HG03565 (cell line): ENCODE measurements around the gene RNF169.
"Not testable (repeated sequence)": the region's sequence is repeated elsewhere in the genome, so short reads cannot be mapped to it uniquely, and the experiment has no call there.

Experiments used
- ATAC-seq: cut with Tn5 transposase; IDR thresholded peaks from one replicate; pipeline ENCODE4 v1.9.1; 2021; ENCODE audit warnings: mild to moderate bottlenecking, moderate library complexity; ENCODE audit not compliant: unreplicated experiment

RNF169 gene

GRCh38 chr11:74818283-74818946, 69.8 kb downstream of the RNF169 start:
- no peak for ATAC-seq

GRCh38 chr11:74819400-74819799, 70.8 kb downstream of the RNF169 start:
- ATAC-seq = no peak

DNA sequence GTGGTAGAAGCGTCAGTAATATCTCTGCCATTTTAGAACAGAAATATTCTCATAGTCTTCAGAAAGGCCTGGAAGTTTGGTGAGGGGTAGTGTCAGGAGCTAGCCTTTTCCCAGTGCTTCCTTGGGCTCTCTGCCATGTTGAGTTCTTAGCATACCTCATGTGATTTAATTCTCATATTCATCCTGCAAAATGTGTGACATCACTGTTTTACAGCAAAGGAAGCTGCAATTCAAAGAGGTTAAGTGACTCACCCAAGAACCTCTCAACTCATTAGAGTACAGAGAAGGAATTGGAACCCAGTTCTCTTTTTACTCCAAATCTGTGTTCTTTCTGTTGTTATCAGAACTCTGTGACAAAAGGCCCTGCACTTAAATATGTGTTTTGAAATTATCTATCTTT, 72.1 kb downstream of the RNF169 start:
- ATAC-seq = no peak

DNA sequence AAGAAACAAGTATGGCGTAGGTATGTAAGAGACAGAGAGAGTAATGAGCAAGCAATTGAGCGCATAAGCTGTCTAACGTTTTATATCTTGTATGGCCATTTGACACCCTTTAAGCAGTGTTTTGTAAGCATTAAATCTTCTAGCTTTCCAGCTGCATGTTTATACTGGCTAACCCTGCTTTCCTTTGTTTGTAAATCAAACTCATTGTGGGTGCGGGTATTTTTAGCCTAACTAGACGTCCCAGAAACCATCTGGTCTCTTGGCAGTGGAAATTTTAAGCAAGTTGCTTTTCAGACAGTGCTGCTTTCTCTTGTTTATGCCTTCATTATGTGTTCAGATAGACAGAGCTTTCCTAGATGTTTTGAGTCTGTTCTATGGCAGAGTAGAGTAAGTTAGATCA, 73.5 kb downstream of the RNF169 start:
- ATAC-seq = no peak

- no peak for ATAC-seq
These were observed 75.8 kb downstream of the RNF169 start for GRCh38 chr11:74824285-74824982.

DNA sequence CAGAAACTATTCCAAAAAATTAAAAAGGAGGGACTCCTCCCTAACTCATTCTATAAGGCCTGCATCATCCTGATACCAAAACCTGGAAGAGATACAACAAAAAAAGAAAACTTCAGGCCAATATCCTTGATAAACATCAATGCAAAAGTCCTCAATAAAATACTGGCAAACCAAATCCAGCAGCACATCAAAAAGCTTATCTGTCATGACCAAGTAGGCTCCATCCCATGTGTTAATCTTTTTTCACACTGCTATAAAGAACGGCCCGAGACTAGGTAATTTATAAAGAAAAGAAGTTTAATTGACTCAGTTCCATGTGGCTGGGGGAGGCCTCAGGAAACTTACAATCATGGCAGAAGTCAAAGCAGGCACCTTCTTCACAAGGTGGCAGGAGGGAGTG, 76.9 kb downstream of the RNF169 start:
- ATAC-seq = not testable (repeated sequence)

DNA sequence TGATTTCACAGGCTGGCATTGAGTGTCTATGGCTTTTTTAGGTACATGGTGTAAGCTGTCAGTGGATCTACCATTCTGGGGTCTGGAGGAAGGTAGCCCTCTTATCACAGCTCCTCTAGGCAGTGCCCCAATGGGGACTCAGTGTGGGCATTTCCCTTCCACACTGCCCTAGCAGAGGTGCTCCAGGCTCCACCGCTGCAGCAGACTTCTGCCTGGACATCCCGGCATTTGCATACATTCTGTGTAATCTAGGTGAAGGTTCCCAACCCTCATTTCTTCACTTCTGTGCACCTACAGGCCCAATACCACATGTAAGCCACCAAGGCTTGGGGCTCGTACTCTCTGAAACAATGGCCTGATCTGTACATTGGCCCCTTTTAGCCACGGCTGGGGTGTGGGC, 78.3 kb downstream of the RNF169 start:
- ATAC-seq = no peak

DNA sequence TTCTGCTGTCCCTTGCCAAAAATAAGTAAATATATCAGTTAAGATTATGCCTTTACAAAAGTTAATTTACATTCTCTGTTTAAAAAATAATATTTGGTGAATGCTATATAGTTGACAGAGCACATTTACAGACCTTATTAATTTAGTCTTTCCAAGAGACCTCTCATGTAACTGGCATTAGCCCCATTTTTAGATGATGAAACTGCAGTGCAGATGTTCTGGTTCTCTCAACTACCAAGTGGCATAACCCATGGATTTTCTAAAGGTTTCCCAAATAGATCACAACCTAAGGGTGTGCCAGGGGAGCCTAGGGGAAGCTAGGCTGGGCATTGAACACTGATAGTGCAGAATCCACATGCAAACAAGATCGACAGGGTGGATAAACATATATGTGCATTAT, 88.5 kb downstream of the RNF169 start:
- no peak for ATAC-seq

DNA sequence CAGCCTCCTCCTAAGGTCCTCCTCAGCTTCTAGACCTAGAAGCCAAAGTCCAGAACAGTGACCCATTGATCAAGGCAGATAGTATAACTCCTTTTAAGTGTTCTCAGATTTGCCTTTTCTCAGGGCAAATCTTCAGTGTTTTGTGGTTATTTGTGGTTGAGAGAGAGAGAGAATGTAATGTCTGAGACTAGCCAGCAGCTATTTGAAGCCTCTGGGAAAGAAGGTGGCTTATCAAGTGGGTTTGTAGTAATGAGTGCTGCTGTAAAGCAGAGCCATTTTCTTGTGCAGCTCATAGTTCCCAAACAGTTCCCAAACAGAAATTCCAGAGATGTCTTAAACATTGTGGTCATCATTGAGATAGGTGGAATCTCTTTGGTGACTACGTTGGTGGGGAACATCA, 89.5 kb downstream of the RNF169 start:
- ATAC-seq = no peak

DNA sequence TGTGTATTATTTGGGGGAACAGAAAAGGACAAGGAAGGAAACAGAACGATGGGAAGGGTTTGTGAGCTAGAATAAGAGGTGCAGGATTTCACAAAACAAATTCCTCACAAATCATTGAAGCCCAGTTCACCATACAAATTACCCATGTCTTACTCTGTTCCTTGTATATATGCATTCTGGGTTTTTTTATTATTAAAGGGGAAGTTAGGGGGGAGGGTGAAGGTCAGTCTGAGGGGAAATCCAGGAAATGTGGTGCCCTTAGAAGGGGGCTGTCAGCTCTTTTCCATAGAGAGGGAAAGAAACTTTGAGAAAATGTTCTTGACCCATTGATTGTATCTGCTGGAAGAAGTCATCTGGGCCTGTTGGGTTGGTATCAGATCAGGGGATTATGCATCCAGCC, 90.8 kb downstream of the RNF169 start:
- ATAC-seq = no peak

DNA sequence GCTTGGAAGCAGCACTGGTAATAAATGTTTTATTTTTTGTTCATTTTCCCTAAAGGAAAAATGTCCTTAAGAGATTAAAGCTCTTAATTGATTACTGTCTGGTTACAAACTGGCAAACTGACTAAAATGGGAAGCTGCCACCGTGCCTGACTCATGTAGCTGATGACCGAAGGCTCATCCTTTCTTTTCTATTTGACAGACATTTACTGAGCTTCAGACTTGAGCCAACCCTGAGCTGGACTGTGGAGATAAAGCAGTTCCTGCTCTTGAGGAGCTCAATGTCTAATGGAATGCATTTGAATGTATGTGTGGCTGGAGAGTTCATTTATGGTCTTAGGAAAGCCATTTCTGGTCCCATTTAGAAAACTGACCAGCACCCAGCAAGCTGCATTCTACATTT, 91.3 kb downstream of the RNF169 start:
- no peak for ATAC-seq

- ATAC-seq = no peak
These were observed 91.8 kb downstream of the RNF169 start for GRCh38 chr11:74840486-74840885.

DNA sequence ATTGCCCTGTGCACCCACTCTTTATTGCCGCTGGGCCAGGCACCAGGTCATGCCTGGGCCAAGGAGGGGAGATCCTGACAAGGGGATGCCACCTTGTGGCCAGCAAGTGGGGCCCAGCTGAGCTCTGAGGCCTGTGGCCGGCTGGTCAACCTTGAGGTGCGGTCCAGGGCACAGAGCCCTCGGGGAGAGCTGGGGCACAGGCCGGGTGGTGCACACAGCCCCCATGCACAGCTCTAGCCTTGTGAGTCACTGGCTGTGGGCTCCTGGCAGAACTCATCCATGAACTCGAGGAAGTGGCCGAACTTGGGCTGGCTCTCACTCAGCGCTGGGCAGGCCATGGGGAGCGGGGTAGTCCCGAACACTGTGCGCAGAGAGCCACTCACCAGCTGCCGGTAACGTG, 94.3 kb downstream of the RNF169 start:
- no peak for ATAC-seq

- no peak for ATAC-seq
These were observed 95.4 kb downstream of the RNF169 start for GRCh38 chr11:74844072-74844471.

DNA sequence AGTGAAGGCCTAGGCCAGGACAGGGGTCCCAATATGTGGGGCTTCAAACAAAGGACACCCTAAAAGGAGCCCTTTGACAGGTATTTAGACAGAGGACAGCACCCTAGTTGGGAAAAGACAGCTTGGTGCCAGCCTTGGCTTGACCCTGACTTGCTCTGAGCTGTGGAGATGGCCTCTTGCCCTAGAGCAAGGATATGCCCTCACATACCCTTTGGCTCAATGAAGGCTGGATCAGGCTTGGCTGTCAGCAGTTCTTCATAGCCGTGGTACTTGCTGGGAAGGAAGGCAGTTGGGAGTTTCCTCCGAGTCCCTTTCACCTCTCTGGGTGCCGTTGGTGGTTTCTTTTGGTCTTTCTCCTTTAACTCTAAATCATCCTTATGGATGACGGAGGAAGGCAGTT, 96.2 kb downstream of the RNF169 start:
- ATAC-seq = no peak

DNA sequence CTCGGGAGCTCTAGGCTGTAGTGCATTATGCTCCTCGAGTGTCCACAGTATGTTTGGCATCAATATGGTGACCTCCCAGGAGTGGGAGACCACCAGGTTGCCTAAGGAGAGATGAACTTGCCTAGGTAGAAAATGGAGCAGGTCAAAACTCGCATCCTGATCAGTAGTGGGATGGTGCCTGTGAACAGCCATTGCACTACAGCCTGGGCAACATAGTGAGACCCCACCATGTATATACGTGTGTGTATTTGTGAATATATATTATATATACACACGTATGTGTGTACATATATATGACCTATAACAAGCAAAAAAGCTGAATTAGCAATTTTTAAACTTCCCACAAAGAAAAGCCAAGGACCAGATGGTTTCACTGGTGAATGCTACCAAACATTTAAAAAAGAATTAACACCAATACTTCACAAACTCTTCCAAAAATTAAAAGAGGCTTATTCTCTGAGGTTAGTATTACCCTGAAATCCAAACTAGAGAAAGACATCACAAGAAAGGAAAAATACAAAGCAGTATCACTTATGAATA, 97.4 kb downstream of the RNF169 start:
- ATAC-seq = no peak

- no peak for ATAC-seq
These were observed 98.1 kb downstream of the RNF169 start for GRCh38 chr11:74846770-74847169.

GRCh38 chr11:74847395-74847794, 98.7 kb downstream of the RNF169 start:
- no peak for ATAC-seq

- no peak for ATAC-seq
These were observed 99.2 kb downstream of the RNF169 start for GRCh38 chr11:74847895-74848294.

GRCh38 chr11:74849525-74850391, 101.1 kb downstream of the RNF169 start:
- ATAC-seq = no peak

GRCh38 chr11:74853223-74853622, 104.6 kb downstream of the RNF169 start:
- no peak for ATAC-seq

DNA sequence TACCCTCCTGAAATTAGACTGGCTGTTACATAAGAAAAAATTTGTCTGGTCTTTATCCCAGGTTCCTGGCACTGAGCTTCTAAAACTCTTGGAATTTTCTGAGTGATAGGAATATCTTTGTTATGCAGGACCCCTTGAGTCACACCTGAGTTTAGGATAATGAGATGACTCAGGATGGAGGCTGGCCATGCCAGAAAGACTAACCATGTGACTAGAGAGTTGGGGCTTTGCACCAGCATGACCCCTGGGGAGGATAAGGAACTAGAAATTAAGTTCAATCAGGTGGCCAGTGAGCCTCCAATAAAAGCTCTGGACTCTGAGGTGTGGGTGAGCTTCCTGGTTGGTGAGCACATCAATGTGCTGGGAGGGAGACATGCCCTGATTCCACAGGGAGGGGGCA, 112.1 kb downstream of the RNF169 start:
- no peak for ATAC-seq
